ENCODE results near the gene HOMER2.
"Not testable (repeated sequence)": the region's sequence is repeated elsewhere in the genome, so short reads cannot be mapped to it uniquely, and the experiment has no call there.

Gene HOMER2

DNA sequence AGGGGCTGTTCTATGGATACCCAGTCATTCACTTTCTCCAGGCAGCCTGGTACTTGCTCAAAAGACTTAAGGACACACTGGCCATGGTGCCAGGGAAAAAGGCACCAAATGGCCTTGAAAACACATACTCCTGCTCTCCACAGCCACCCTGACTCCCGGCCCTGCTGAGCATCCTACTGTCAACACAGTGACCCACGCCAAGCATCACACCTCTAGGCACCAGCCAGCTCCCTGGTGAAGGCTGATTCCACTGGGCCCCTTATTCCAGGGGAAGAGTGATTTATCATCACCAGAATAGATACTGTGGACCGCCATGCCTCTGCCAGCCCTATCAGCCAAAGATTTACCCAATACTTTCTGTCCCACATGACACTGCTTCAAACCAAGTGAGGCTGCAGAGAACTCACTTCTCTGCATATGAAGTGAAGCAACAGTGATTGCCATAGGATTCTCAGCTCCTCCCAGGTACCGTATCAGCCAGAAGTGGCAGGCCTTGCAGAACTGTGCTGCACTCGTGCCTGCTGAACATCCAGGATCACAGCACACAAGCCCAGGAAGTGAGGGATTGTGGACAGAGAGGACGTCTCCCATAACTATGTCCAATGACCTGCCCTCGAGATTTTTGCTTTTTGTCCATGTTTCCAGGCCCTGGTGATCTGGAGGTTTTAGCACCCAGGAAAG, 79.4 kb downstream of the HOMER2 start:
- Histone ChIP-seq H3K27me3 (ENCODE audit: insufficient read depth, low read depth, severe bottlenecking) (no peaks in the 10 kb centered on the region), H3K9me3 (ENCODE audit: severe bottlenecking) (no peaks in the 10 kb centered on the region), H3K36me3 (0 out of 2 replicates have a peak, but pooled peaks cover 3% of the 10 kb centered on the region), H3K27ac (no peak overlapping the region), H3K4me3 (ENCODE audit: low read depth, low read length) (no peak overlapping the region)
- TF ChIP-seq CTCF (IDR thresholded peaks at IDR 0.05; ENCODE audit: low read depth, low read length) = no peak
- DNase-seq = no peak

DNA sequence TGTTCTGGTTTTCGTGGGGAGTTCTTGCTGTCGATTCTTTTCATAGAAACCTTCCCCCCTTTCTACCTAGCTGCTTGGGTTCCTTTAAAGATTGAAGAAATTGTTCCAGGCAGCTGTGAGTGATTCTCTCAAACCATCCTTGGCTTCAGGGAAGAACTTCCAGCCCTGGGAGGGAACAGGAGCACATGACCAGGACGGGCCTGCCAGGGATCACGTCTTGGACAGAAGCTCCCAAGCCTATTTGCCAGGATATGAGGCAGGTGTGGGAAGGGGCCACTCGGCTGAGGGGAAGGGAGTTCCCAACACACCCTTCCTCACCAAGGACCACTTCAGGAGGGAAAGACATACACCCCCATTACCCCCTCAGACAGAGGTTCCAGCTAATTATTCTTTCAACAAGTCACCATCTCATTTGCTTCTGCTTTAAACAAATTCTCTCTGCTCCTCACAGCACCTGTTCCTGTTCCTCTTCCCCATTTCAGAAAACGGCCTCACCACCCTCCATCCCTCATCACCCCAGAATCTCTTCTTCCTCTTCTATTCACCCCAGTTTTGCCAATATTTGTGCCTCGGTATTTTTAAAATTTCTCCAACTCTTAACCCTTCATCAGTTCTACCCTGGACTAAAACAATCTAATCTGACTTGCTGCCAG, 80.6 kb downstream of the HOMER2 start:
- no peak overlapping the region for H3K27ac ChIP-seq
- TF ChIP-seq CTCF (IDR thresholded peaks at IDR 0.05; ENCODE audit: low read depth, low read length) = no peak
- H3K27me3 ChIP-seq (ENCODE audit: insufficient read depth, low read depth, severe bottlenecking) = no peaks in the 10 kb centered on the region
- no peak overlapping the region for H3K4me3 ChIP-seq (ENCODE audit: low read depth, low read length)
- 0 out of 2 replicates have a peak, but pooled peaks cover 3% of the 10 kb centered on the region for H3K36me3 ChIP-seq
- no peak for DNase-seq
- no peaks in the 10 kb centered on the region for H3K9me3 ChIP-seq (ENCODE audit: severe bottlenecking)

- TF ChIP-seq CTCF (IDR thresholded peaks at IDR 0.05; ENCODE audit: low read depth, low read length) = no peak
- no peak for DNase-seq
- Histone ChIP-seq H3K4me3 (ENCODE audit: low read depth, low read length) (no peak overlapping the region), H3K9me3 (ENCODE audit: severe bottlenecking) (no peaks in the 10 kb centered on the region), H3K27me3 (ENCODE audit: insufficient read depth, low read depth, severe bottlenecking) (no peaks in the 10 kb centered on the region), H3K27ac (no peak overlapping the region), H3K36me3 (0 out of 2 replicates have a peak, but pooled peaks cover 3% of the 10 kb centered on the region)
These were observed 81.2 kb downstream of the HOMER2 start for GRCh38 chr15:82871358-82871757.

DNA sequence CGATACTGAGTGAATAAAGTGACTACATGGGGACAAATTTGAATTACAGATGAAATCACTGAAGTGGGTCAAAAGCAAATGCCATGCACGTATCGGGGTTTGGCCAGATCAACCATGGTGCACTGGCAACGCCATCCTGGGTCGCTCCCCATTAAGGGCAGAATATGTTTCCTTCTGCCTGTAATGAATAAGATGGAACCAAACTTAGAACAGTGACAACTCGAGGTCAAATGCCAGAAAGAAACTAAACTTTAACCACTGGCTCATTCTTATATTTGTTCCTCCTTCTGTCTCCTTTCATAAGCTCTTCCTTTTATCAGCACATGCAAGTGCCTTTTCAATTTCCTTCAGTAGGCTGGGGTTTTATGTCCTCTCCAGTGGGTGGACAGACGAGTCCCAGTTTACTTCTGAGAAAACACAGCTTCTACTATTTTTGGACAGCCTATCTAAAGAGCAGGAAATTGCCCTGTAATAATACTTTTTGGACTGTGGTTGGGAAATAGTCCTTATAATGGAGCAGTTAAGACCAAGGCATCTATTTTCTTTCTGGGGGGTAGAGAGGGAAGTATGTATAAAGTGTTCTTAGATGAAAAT, 81.7 kb downstream of the HOMER2 start:
- Histone ChIP-seq H3K9me3 (ENCODE audit: severe bottlenecking) (no peaks in the 10 kb centered on the region), H3K36me3 (0 out of 2 replicates have a peak, but pooled peaks cover 3% of the 10 kb centered on the region), H3K27me3 (ENCODE audit: insufficient read depth, low read depth, severe bottlenecking) (no peaks in the 10 kb centered on the region), H3K4me3 (ENCODE audit: low read depth, low read length) (no peak overlapping the region), H3K27ac (no peak overlapping the region)
- DNase-seq = no peak
- TF ChIP-seq CTCF (IDR thresholded peaks at IDR 0.05; ENCODE audit: low read depth, low read length) = no peak

- H3K4me3 ChIP-seq (ENCODE audit: low read depth, low read length); H3K27me3 ChIP-seq (ENCODE audit: insufficient read depth, low read depth, severe bottlenecking); H3K36me3 ChIP-seq; H3K9me3 ChIP-seq (ENCODE audit: severe bottlenecking); H3K27ac ChIP-seq; DNase-seq: not testable (repeated sequence)
These were observed 86.5 kb downstream of the HOMER2 start for GRCh38 chr15:82865981-82866380.

DNA sequence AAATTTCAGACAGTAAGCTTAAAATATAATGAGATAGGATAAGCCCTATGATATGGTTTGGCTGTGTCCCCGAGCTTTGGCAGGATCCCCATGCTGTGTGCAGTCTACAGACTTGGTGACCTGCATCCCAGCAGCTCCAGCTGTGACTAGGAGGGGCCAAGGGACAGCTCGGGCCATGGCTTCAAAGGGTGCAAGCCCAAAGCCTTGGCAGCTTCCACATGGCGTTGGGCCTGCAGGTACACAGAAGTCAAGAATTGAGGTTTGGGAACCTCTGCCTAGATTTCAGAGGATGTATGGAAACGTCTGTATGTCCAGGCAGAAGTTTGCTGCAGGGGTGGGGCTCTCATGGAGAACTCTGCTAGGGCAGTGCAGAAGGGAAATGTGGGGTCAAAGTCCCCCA, 86.9 kb downstream of the HOMER2 start:
- H3K4me3 ChIP-seq (ENCODE audit: low read depth, low read length); H3K36me3 ChIP-seq; H3K9me3 ChIP-seq (ENCODE audit: severe bottlenecking); H3K27ac ChIP-seq; DNase-seq; H3K27me3 ChIP-seq (ENCODE audit: insufficient read depth, low read depth, severe bottlenecking): not testable (repeated sequence)

All from WERI-Rb-1 (cell line).